VCaP (cell line): ENCODE data around the gene MYH9.
"Not testable (repeated sequence)": the region's sequence is repeated elsewhere in the genome, so short reads cannot be mapped to it uniquely, and the experiment has no call there.

Source experiments
- H3K27ac ChIP-seq: fragments of 450-650 bp; 2 replicates; pipeline ENCODE4 v1.5.1; 2017
- CTCF ChIP-seq: fragments of 450-650 bp; conservative IDR thresholded peaks from 2 replicates; pipeline ENCODE4 v1.5.1; 2017; ENCODE audit warnings: mild to moderate bottlenecking, moderate library complexity

MYH9 gene

GRCh38 chr22:36425977-36426523, 38.3 kb upstream of the MYH9 start:
- H3K27ac ChIP-seq: no peak overlapping the region; the same call in 1 of the 2 replicates

GRCh38 chr22:36424901-36425579, 37.3 kb upstream of the MYH9 start:
- H3K27ac ChIP-seq: no peak overlapping the region
- TF ChIP-seq CTCF: no peak

More at GRCh38 chr22:36425977-36426523, 38.3 kb upstream of the MYH9 start:
- no peak for TF ChIP-seq CTCF

- H3K27ac ChIP-seq: not testable (repeated sequence)
Measured at GRCh38 chr22:36424466-36424865, 36.7 kb upstream of the MYH9 start.

GRCh38 chr22:36423461-36424404, 36.0 kb upstream of the MYH9 start:
- H3K27ac ChIP-seq: no peak overlapping the region

GRCh38 chr22:36422287-36423014, 34.7 kb upstream of the MYH9 start:
- H3K27ac ChIP-seq: no peak overlapping the region

More at GRCh38 chr22:36423461-36424404, 36.0 kb upstream of the MYH9 start:
- no peak for TF ChIP-seq CTCF

GRCh38 chr22:36419912-36420882, 32.4 kb upstream of the MYH9 start:
- TF ChIP-seq CTCF: no peak
- H3K27ac ChIP-seq: no peak overlapping the region

More at GRCh38 chr22:36422287-36423014, 34.7 kb upstream of the MYH9 start:
- TF ChIP-seq CTCF: no peak
